Iris pigment epithelial cell (primary cell): ENCODE data around the gene UTS2B.
"Not testable (repeated sequence)": the region's sequence is repeated elsewhere in the genome, so short reads cannot be mapped to it uniquely, and the experiment has no call there.

Source experiments
- DNase-seq: peaks from one replicate; pipeline ENCODE4 v3.0.0-alpha.2; 2011; ENCODE audit warnings: low read depth

UTS2B gene

DNA sequence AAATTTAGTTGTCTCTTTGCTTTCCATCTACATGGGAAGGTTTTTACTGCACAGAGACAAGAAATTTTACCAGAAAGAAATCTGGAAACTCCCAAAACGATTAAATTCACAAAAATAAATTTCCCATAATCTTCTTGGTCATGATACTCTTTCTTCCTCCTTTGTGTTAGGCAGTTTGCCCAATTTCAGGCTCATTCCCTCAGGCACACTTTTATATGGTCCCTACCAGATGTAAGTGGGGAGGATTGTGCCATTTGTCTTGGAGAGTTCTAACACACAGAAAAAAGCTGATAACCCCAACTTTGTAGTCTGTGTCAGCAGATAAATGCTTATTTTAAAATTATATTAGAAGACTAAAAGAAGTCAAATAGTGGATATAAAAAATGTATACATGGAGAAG, 50.2 kb downstream of the UTS2B start:
- DNase-seq = no peak

DNA sequence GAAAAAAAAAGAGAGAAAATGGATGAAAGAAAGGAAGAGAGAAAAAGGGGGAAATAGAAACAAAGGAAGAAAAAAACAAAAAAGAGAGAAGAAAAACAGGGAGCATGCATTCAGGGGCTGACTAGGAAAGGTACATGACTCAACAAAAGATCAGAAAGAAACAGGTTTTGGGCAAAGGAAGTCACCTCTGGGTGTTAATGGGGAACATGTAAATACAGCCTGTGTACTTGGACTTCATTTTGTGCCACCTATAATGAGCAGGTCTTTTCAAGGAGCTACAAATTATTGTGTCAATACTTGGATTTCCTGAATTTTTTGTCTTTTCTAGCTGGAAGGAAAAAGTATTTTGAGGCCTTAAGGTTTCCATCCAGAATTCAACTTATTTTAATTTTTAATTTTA, 54.6 kb downstream of the UTS2B start:
- DNase-seq = no peak

DNA sequence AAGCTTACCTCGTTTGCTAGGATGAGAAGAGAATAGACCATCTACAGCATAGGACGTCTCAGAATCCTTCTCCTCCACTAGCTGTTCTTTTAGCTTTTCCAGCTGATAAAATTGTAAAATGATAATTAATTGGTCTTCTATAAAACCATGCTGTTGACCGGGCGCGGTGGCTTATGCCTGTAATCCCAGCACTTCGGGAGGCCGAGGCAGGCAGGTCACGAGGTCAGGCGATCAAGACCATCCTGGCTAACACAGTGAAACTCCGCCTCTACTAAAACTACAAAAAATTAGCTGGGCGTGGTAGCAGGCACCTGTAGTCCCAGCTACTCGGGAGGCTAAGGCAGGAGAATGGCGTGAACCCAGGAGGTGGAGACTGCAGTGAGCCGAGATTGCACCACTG, 55.1 kb downstream of the UTS2B start:
- not testable (repeated sequence) for DNase-seq

DNA sequence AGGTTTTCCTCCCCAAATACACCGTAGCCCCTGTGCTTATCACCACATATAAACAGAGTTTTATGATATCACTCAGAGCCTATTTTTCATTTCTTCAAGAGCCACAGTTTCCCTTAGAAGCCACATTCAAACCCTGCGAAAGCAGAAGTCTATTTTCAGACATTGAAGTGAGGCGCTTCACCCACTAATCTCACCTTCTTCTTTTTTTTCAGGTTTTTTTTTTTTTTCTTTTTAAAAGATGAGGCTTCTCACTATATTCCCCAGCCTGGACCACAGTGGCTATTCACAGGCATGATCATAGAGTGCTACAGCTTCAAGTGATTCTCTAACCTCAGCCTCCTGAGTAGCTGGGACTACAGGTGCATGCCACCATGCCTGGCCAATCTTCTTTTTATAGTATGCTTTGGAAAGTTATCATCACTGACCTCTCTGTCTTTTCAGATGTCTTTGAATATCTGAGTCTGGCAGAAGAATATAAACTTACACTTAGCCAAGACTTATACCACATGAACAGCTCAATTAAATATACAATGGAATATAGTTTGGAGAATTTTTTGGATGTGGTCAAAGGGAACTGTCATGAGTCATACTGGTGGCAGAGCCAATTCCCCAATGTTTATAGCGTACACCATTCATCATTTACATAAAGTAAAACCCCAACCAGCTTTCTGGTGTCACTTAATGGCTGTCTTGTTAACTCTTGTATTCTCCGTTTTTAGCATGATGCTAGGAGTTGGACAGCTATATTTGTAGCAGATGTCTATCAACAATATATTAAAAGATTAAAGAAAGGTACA, 60.8 kb downstream of the UTS2B start:
- DNase-seq = no peak

DNA sequence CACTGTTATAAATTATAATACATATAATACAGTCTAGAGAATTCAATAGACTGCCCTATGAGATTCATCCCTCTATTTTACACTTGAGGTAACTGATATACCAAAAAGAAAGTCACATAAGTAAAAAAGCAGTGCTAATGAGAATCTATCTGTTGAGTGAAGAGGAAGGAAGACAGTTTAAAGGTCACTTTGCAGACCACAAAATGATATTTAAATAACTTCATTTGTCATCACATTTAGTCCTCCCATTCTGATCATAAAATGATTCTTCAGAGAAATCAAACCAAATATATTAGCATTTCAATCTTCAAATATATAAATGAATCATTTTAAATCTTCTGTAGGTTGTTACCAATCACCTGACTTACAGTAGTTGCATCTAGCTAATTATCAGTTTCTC, 61.6 kb downstream of the UTS2B start:
- no peak for DNase-seq

DNA sequence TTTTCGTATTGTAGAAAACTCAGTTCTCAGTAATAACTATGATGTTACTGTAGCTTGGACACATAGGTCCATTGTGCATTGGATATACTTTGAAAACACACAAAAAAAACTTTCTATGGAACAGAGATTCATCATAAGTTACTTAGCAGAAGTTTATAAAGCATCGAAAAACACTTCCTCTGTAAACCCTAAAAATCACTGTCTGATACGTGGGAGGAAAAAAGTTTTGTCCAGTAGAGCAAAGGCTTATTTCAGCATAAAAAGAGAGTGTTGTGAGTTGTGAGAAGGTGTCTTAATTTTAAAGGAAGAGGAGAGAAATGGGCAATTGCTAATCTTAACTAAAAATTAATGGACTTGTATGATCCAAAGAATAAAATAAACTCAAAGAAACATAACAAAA, 66.5 kb downstream of the UTS2B start:
- no peak for DNase-seq

DNA sequence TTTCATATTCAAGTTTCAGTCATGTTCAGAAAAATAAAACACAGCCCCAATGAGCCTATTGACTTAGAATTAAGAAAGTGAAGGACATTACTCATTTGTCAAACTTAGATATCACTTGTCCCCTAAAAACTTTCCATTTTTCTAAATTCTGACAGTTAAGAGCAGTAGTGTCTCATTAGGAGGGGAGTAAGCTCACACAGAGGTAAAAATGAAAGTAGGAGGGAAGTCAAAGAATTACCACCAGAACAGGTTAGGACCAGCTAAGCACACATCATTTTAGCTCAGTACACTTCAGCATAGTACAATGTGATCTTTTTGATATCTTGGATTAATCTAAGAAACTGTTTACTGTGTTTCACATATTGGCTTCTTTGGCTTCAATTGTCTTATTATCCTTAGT, 67.0 kb downstream of the UTS2B start:
- DNase-seq = no peak

DNA sequence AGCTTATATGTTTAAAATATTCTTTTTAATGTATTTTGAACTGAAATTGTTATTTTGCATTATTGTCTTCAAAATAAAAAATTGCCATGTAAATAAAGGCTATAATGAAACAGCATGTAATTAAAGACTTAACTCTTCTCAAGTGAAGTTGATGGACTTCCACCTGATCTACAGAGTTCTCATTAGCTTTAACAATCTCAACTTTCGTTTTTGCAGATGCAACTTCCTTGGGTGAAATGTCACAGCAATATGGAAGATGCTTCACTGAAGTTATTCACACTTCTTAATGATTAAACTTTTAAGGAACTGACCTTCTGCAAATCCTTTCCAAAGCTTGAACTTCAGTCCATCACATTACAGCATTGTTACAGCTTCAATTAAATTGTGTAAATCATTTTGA, 67.7 kb downstream of the UTS2B start:
- DNase-seq = no peak

DNA sequence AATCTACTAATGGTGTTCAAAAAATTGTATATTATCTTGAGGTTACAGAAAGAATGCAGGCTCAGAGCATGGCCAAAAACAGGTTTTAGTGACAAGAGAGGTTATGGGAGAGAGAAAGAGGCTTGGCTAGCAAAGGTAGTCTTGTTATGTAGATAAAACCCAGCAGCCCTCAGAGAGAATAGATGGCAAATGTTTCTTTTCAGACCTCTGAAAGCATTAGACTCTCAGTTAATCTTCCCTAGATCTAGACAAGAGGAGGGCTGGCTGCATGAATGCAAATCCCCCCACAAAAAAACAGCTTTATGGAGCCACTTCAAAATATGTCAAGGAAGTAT, 69.1 kb downstream of the UTS2B start:
- DNase-seq = no peak

DNA sequence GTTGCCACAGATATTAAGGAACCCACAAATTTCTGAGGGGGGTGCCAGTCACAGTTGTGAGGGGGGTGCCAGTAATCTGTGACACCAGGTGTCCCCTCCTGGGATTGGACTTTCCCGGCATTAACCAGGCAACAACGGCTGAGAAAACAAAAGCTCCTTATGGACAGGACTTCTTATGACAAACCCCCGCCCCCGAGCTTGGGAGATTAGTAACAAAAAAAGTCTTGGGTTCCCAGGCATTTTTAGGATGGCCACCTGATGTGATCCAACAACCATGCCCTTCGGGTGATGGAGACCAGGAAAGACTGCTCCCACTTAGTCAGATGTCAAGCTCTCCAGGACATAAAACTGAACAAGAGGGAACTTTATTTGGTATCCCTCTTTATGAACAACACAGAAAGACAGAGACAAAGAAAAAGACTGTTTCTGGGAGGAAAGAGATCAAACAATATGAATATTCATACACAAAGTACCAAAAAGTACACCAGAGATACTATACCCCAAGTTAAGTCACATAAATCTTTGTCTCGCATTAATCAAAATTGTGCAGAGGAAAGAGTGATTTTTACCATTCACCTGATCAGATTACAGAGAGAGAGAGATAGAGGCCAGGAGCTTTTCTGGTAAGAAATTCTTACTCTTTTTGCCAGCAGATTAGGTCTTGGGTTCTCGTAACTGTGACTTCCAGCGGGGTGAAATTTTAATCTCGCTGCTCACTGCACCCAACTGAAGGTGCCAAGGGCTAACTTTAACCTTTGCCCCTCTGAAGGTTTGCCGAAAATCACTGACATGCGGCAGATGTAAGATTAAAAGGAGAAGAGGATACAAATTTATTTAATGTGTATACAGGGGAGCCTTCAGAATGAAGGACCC, 69.7 kb downstream of the UTS2B start:
- DNase-seq = no peak

DNA sequence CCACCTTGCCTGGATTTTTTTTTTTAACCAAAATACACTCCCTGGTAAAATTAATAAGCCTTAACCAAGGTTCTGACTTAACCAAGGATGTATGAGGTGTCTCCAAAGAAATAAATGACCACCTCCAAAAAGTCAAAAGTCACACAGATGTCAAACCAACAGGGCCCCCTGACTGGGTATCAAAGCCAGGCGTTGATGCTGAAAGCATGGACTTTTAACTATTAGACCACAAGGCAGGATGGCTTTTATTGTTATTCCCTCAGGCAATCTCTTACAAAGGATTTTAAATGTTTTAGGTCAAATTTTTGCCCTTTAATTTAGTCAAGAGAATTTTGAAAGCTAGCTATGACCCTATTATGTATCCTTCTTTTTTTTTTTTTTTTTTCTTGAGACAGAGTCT, 70.8 kb downstream of the UTS2B start:
- DNase-seq = no peak

DNA sequence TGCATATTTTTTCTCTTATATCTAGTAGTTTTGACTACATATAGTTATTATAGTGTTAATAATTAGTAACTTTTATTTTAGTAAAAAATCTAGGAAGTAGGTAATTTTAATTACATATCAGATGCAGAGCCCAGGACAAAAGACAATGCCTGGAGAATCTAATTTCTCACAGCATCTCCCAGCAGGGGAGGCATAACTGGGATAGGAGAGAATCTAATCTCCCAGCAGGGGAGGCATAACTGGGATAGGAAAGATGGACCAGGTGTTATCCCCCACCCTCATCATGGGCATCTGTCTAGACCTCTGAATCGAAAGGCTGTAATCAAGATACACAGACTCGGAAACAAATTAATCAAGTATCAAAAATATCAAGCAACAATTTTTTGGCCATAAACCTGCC, 73.0 kb downstream of the UTS2B start:
- DNase-seq = no peak

DNA sequence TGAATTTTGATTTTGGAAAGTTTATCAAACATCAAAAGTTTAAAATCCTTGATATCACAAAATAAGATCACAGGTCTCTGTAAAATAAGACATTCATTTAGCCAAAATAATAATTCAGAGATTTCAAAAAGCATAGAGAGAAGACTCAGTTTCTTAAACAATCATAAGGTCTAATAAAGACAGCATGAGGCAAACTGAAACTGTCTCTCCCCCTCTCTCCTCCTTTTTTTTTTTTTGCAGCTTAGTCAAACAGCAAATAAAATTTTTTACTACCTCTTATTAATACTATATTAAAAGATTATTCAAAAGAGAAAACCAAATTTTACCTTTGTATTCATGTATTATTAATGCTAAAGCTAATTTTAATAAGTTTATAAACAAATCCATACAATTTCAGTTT, 73.9 kb downstream of the UTS2B start:
- no peak for DNase-seq

DNA sequence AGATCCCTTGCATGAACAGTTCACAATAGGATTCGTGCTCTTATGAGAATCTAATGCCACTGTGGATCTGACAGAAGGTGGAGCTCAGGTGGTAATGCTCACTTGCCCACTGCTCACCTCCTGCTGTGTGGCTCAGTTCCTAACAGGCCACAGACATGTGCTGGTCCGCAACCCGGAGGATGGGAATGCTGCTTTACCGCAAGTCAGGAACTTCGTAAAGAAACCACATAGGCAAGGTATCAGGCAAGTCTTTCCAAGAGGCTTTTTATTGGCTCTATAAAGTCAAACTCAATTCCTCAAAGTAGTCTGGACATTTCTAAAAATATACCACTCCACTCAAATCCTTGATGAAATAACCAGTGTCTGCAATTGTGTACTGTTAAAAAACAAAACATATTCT, 75.2 kb downstream of the UTS2B start:
- DNase-seq = no peak

DNA sequence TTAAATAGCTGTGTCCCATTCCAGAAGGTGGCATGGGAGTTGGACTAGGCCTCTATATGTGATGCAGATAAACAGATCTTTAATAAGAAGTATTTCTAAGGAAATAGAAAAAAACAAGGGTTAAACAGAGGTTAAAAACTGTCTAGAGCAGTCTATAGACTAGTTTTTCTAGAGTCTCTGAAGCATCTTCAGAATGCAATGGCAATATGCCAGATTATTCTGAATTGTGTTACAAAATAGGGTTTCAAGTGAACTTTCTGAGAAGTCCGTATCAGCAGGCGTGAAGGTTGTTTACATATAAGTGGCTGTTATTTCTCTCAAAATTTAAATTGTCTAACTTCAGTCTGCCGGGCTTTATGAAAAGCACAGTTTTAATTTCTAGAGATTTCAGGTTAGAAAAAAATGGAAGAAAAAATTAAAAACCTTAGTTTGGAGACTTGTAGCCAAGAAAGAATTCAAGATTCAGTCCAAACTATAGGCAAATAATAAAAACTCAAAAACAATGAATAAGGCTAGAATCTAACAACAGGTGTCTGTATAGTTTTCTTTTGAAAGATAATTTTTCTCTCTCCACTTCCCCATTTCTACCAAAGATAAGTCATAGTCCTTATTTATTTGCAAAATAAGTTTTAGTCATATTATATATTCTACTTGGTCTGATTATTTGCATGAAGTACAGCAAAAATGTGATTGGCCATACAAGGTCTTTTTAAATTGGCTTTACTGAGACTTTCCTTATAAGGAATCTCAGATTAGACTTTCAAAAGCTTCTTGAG, 76.0 kb downstream of the UTS2B start:
- DNase-seq = peak; percentile 91

DNA sequence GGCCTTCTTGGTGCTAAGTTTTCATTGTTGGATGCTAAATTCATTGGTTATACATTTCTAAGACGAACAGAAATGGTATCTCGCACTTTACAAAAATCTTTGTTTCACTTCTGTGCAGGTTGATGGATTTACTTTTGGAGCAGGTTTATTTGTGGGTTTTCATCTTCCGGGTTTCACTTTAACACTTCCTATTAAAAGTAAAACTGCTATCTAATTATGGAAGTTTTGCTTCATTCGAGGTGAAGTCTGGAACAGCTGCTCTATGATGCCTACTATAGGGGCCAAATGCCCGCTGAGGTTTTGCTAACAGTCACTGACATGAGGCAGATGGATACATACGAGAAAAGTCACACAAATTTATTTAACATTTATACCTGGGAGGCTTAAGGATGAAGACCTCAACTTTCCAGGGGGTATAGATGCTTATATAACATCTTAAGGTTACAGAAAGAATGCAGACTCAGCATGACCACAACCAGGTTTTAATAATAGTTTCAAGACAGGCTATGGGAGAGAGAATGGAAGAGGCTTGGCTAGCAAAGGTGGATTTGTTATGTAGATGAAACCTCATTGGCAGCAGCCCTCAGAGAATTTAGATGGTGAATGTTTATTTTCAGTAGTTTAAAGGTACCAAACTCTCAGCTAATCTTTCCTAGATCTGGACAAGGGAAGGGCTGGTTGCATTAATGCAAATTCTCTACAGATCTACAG, 77.1 kb downstream of the UTS2B start:
- DNase-seq = no peak

DNA sequence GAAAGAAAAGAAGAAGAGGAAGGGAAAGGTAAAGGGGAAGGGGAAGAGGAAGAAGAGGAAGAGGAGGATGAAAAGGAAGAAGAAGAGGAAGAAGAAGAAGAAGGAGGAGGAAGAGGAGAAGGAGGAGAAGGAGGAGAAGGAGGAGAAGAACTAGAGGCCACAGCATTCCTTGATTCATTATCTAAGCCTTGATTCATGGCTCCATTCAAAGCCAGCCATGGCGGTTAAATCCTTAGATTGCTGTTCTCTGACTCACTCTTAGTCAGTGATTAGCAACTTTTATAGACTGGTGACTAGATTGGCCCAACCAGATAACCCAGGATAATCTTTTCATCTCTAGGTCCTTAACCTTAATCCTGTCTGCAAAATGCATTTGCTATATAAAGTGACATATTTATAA, 83.7 kb downstream of the UTS2B start:
- DNase-seq = peak; percentile 87

DNA sequence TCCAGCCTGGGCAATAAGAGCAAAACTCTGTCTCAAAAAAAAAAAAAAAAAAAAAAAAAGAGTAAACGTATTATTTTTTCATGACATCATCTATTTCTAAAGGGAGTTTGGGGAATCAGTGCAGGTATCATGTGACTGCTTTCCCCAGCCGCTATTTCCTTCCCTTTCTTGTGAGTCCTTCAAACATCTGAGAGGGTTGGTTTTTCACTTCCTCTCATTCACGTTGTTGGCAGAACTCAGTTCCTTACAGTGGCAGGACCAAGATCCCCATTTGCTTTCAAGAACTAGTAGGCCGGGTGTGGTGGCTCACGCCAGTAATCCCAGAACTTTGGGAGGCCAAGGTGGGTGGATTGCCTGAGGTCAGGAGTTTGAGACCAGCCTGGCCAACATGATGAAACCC, 84.3 kb downstream of the UTS2B start:
- not testable (repeated sequence) for DNase-seq

DNA sequence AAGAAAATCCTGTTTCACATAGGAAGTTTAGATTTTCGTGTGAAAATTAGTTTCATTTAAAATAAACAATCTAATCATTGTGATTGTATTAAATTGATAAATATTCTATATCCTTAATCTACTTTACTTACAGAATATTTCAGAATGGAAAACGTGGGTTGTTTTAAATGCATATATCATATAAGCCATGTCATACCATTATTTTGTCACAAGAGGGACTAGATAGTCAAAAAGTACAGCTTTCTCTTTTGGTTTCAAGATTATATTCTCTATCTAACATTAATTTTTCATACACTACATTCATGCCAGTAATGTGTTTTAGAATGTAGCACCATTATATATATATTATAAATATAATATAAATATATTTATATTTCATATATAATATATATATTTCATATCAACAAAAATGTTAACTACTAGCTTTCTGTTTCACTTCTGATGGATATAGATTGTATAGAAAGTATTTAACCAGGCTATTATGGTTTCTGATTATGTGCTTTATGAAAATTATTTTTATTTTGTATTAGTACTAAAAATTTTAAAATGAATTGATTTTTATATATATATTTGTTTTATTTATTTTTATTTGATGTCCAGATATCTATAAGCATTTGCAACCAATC, 86.0 kb downstream of the UTS2B start:
- DNase-seq = peak; percentile 31

DNA sequence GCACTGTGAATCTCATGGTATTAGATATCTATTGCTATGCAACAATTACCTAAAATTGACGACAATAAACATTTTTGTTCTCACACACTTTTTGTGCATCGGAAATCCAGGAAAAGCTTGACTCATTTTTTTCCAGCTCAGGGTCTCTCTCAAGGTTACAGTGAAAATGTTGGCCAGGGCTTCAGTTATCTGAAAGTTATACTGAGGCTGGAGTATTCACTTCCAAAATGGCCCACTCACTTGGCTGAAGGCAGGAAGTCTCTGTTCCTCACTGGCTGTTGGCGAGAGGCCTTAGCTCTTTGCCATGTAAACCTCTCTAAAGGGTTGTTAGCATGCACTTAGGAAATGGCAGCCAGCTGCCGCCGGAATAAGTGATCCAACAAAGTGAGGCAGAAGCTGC, 89.8 kb downstream of the UTS2B start:
- DNase-seq = no peak

DNA sequence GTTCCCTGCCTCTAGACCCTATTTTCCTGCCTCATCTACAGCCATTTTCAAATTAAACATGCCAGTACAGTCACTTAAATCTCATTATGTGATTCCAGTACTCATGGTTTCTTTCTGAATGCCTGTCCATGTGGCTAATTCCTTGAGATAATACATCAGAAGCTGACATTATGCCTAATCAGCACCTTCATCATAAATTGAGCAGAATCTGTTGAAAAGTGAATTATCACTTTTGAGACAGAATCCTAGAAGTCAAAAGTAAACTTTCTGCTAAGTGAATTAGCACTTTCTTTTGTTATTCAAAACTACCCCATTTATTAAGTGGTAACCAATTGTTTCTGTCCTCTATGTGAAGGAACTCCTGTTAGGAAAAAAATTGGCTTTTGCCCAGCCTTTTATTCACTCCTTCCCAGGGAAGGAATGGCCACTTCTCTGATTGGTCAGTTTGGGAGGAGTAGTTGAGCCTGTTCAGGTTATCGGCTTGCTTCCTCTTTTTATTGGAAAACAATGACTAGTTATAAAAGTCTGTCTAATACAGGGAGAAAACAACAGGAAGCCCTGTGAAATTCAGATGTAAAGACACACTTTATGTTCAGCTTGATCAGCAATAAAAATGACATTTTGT, 90.8 kb downstream of the UTS2B start:
- DNase-seq = no peak
